ENCODE results near the gene TGFBR3. TPM values are rescaled to one million over a fixed set of nuclear protein-coding genes. Genes with fewer than 3 reads are reported as not detected.

TGFBR3 gene
- total RNA-seq, 1 experiment from 2014 or later = 2.4 TPM

DNA sequence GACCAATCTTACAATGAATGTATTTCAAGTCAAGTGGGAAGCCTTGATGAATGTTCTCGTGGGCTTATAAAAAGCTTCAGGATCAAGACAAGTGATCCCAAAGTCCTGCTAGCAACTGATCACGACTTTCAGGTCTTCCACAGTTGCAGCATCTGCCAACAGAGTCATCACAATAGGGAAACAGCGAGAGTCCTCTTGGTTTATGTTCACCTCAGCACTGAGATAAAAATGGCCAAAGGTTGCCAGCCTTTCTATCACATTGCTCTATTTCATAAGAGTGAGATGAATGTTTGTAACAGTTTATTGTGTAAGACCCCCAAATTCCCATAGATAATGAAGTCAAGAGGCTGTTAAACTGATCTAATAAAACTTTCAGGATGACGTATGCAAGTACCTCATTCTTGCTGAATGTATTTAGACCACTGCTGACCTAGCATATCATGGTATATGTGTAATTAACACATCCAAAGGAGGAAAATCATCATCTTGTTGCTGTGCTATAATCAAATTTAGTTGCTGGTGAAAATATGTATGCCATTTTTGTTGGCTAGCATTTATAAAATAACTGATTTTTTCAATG is 150.6 kb downstream of the TGFBR3 start:
- Histone ChIP-seq H3K18ac (ENCODE audit: insufficient read length, low read depth, low read length) (no peak overlapping the region), H3K27ac (ENCODE audit: insufficient read length, low read depth, low read length) (no peak overlapping the region), H3K4ac (ENCODE audit: low read depth, low read length) (no peak overlapping the region), H4K5ac (ENCODE audit: insufficient read length, low read depth, low read length) (no peak overlapping the region), H2BK15ac (ENCODE audit: low read depth, low read length) (no peak overlapping the region), H3K27me3 (ENCODE audit: insufficient read depth, low read length) (no peaks in the 10 kb centered on the region), H2BK12ac (ENCODE audit: insufficient read length, low read depth, low read length) (no peak overlapping the region), H3K9me3 (ENCODE audit: control insufficient read depth, low read depth, low read length) (no peaks in the 10 kb centered on the region), H2BK20ac (ENCODE audit: low read depth, low read length, poor library complexity, severe bottlenecking) (no peak overlapping the region), H4K20me1 (ENCODE audit: control insufficient read depth, insufficient read depth, insufficient read length) (no peaks in the 10 kb centered on the region), H4K8ac (replicated peaks; ENCODE audit: insufficient read length, low read depth, low read length) (no peak overlapping the region), H3K4me1 (ENCODE audit: insufficient read depth, low read length) (no peaks in the 10 kb centered on the region; the same call in 1 of the 2 replicates), H3K23ac (ENCODE audit: insufficient read length, low read depth, low read length) (no peak overlapping the region), H3K9ac (ENCODE audit: extremely low read depth, insufficient read length, low read length) (no peak overlapping the region), H2BK120ac (ENCODE audit: low read depth, low read length, poor library complexity, severe bottlenecking) (no peak overlapping the region), H3K79me1 (ENCODE audit: insufficient read depth, low read depth, low read length, poor library complexity, severe bottlenecking) (no peaks in the 10 kb centered on the region), H2BK5ac (ENCODE audit: insufficient read length, low read length) (no peak overlapping the region), H3T11ph (ENCODE audit: low read length) (no peak overlapping the region), H2AFZ (ENCODE audit: low read length) (no peak overlapping the region), H3K79me2 (ENCODE audit: insufficient read depth, low read length) (no peaks in the 10 kb centered on the region), H2AK5ac (ENCODE audit: insufficient read length, low read length) (no peak overlapping the region), H3K56ac (ENCODE audit: insufficient read length, low read depth, low read length) (no peak overlapping the region), H3K23me2 (ENCODE audit: insufficient read length, low read depth, low read length, poor library complexity, severe bottlenecking) (no peaks in the 10 kb centered on the region), H3K14ac (ENCODE audit: insufficient read depth, low read length) (no peak overlapping the region), H3K4me2 (ENCODE audit: insufficient read depth, insufficient read length, low read length) (no peak overlapping the region), H4K91ac (ENCODE audit: insufficient read length, low read depth, low read length) (no peak overlapping the region)
- TF ChIP-seq, protein P1, sequence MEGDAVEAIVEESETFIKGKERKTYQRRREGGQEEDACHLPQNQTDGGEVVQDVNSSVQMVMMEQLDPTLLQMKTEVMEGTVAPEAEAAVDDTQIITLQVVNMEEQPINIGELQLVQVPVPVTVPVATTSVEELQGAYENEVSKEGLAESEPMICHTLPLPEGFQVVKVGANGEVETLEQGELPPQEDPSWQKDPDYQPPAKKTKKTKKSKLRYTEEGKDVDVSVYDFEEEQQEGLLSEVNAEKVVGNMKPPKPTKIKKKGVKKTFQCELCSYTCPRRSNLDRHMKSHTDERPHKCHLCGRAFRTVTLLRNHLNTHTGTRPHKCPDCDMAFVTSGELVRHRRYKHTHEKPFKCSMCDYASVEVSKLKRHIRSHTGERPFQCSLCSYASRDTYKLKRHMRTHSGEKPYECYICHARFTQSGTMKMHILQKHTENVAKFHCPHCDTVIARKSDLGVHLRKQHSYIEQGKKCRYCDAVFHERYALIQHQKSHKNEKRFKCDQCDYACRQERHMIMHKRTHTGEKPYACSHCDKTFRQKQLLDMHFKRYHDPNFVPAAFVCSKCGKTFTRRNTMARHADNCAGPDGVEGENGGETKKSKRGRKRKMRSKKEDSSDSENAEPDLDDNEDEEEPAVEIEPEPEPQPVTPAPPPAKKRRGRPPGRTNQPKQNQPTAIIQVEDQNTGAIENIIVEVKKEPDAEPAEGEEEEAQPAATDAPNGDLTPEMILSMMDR (conservative IDR thresholded peaks at IDR 0.05) = no peak
- Mint-ChIP-seq H3K4me1 (peaks cover 18 to 20% of the 10 kb centered on the region in 2 experiments), H3K4me3 (no peak overlapping the region), H3K36me3 (ENCODE audit: insufficient read depth in 1 of 3, low read depth in 3 of 3) (peaks cover 0 to 3% (median 0%) of the 10 kb centered on the region in 3 experiments; a peak in 2 of 7 replicates), H3K9me3 (no peaks in the 10 kb centered on the region; a peak in 1 of 5 replicates), H3K27ac (no peak overlapping the region), H3K27me3 (ENCODE audit: low read depth) (no peaks in the 10 kb centered on the region)
- WGBS (ENCODE audit: extremely low coverage, insufficient read length, low lambda C conversion rate) = no CpG with 5 or more reads among the region's 4 CpGs
- DNase-seq = no peak
